HCT116 (cell line): Measurements from ENCODE around the gene DOK7. TPM values are rescaled to one million over a fixed set of nuclear protein-coding genes. Genes with fewer than 3 reads are reported as not detected.

Source experiments
- ATAC-seq: fragments of 200-7000 bp; cut with Tn5 transposase; 2 replicates; pipeline ENCODE4 v1.9.1; 2020; ENCODE audit warnings: mild to moderate bottlenecking, moderate library complexity
- BruUV-seq: library from RNA; stranded (reverse); fragments of 400-500 nt; replicated peaks from 2 replicates; lab custom pipeline; 2021; lab: Mats Ljungman, UMichigan
- CTCF ChIA-PET: fragments of 300-600 bp; sonication (Branson Sonifier 250); formaldehyde crosslinking; loops from one replicate; lab custom pipeline; 2021; ENCODE audit warnings: antibody characterized with exemption; lab: Charles Lee
- POLR2A ChIA-PET: fragments of 300-600, 350-600 bp; sonication (Branson Sonifier 250); formaldehyde crosslinking; loops from one replicate; lab custom pipeline; 2021; ENCODE audit warnings: antibody characterized with exemption; lab: Charles Lee
- RAD21 ChIA-PET, 2 experiments: fragments of 300-600 bp; sonication (Branson Sonifier 250); formaldehyde crosslinking; loops; one replicate each; lab custom pipeline; 2023; ENCODE audit warnings: low total read pairs in 2 of 2; ENCODE audit not compliant: uncharacterized antibody in 2 of 2, unreplicated experiment in 2 of 2, low non-redundant PET in 1 of 2; lab: Charles Lee
- DNase-seq: peaks from one replicate; pipeline ENCODE4 v3.0.0-alpha.2; 2010; ENCODE audit warnings: low read depth, low spot score
- H2AFZ ChIP-seq: fragments of 200-600 bp; shearing (Covaris generic), sonication (generic); 2 replicates; pipeline ENCODE4 v1.6.1; 2017; ENCODE audit warnings: low read depth, mixed run types, mixed read lengths, antibody characterized with exemption, low read length; ENCODE audit not compliant: poor library complexity, severe bottlenecking
- H3K27ac ChIP-seq: 2 replicates; pipeline ENCODE4 v1.5.1; 2012; ENCODE audit warnings: low read depth, low read length
- H3K27me3 ChIP-seq: fragments of 200-600 bp; sonication (generic); 2 replicates; pipeline ENCODE4 v1.6.1; 2016; ENCODE audit warnings: mixed run types, low read length, mixed read lengths; ENCODE audit not compliant: insufficient read depth
- H3K36me3 ChIP-seq, 2 experiments: fragments of 200-500 bp in 1 of 2; fragments of 200-600 bp in 1 of 2; sonication (Bioruptor generic) in 1 of 2; sonication (generic) in 1 of 2; 2 replicates each; pipeline versions ENCODE4 v1.5.1 to v1.6.1; 2014 to 2016; ENCODE audit warnings: low read length in 2 of 2, inconsistent platforms in 1 of 2, mixed read lengths in 1 of 2, mixed run types in 1 of 2; ENCODE audit not compliant: insufficient read depth in 2 of 2, control insufficient read depth in 1 of 2
- H3K4me1 ChIP-seq, 2 experiments: fragments of 200-600 bp in 1 of 2; sonication (generic) in 1 of 2; 2 replicates each; pipeline versions ENCODE4 v1.5.1 to v1.6.1; 2012 to 2017; ENCODE audit warnings: low read length in 2 of 2, inconsistent platforms in 1 of 2, mild to moderate bottlenecking in 1 of 2, mixed read lengths in 1 of 2, mixed run types in 1 of 2, moderate library complexity in 1 of 2; ENCODE audit not compliant: insufficient read depth in 2 of 2, control insufficient read depth in 1 of 2
- H3K4me2 ChIP-seq: fragments of 200-600 bp; sonication (generic); 2 replicates; pipeline ENCODE4 v1.6.1; 2017; ENCODE audit warnings: mixed run types, low read length, mixed read lengths
- H3K4me3 ChIP-seq, 2 experiments: fragments of 200-600 bp in 1 of 2; sonication (generic) in 1 of 2; replicated peaks in 1 of 2; 2 replicates each; pipeline ENCODE4 v1.5.1; 2011 to 2016; ENCODE audit warnings: low read length in 2 of 2, control low read depth in 1 of 2, low read depth in 1 of 2, mild to moderate bottlenecking in 1 of 2, mixed read lengths in 1 of 2, mixed run types in 1 of 2
- H3K79me2 ChIP-seq: fragments of 200-600 bp; sonication (generic); 2 replicates; pipeline ENCODE4 v1.6.1; 2017; ENCODE audit warnings: mild to moderate bottlenecking, mixed run types, low read length, moderate library complexity, mixed read lengths; ENCODE audit not compliant: insufficient read depth
- H3K9ac ChIP-seq: fragments of 200-600 bp; sonication (generic); 2 replicates; pipeline ENCODE4 v1.6.1; 2016; ENCODE audit warnings: low read length, mixed read lengths
- H3K9me2 ChIP-seq: fragments of 200-600 bp; sonication (generic), shearing (Covaris generic); 2 replicates; pipeline ENCODE4 v1.6.1; 2017; ENCODE audit warnings: mixed run types, mild to moderate bottlenecking, moderate library complexity; ENCODE audit not compliant: insufficient read depth
- H3K9me3 ChIP-seq, 2 experiments: fragments of 200-500 bp in 1 of 2; fragments of 200-600 bp in 1 of 2; sonication (Bioruptor generic) in 1 of 2; sonication (generic) in 1 of 2; 2 replicates each; pipeline ENCODE4 v1.6.1; 2014 to 2017; ENCODE audit warnings: low read length in 2 of 2, mixed read lengths in 2 of 2, inconsistent platforms in 1 of 2, low read depth in 1 of 2, mild to moderate bottlenecking in 1 of 2, mixed run types in 1 of 2, moderate library complexity in 1 of 2; ENCODE audit not compliant: control insufficient read depth in 1 of 2, insufficient read depth in 1 of 2
- H4K20me1 ChIP-seq: fragments of 200-600 bp; sonication (generic), shearing (Covaris generic); 2 replicates; pipeline ENCODE4 v1.6.1; 2017; ENCODE audit warnings: mixed run types, mild to moderate bottlenecking, moderate library complexity; ENCODE audit not compliant: insufficient read depth
- CBX3 ChIP-seq: IDR thresholded peaks from 2 replicates; pipeline ENCODE4 v1.6.1; 2012; ENCODE audit warnings: low read depth
- EGR1 ChIP-seq: IDR thresholded peaks from 2 replicates; pipeline ENCODE4 v1.6.1; 2012; ENCODE audit warnings: low read depth
- EZH2 ChIP-seq: fragments of 200-600 bp; sonication (generic); IDR thresholded peaks from 2 replicates; pipeline ENCODE4 v1.6.1; 2017; ENCODE audit warnings: antibody characterized with exemption, mixed run types
- FOSL1 ChIP-seq: IDR thresholded peaks from 2 replicates; pipeline ENCODE4 v1.6.1; 2012; ENCODE audit warnings: low read depth
- JUND ChIP-seq: IDR thresholded peaks from 2 replicates; pipeline ENCODE4 v1.6.1; 2012
- MAX ChIP-seq: IDR thresholded peaks from 2 replicates; pipeline ENCODE4 v1.6.1; 2012
- POLR2AphosphoS5 ChIP-seq: IDR thresholded peaks from 2 replicates; pipeline ENCODE4 v1.6.1; 2011; ENCODE audit warnings: mild to moderate bottlenecking, low read depth, low read length, moderate library complexity
- RAD21 ChIP-seq: IDR thresholded peaks from 2 replicates; pipeline ENCODE4 v1.6.1; 2012; ENCODE audit warnings: low read depth, mild to moderate bottlenecking
- SIN3A ChIP-seq: IDR thresholded peaks from 2 replicates; pipeline ENCODE4 v1.6.1; 2012; ENCODE audit warnings: low read depth
- SP1 ChIP-seq: IDR thresholded peaks from 2 replicates; pipeline ENCODE4 v1.6.1; 2012; ENCODE audit warnings: low read depth
- ZBTB33 ChIP-seq: IDR thresholded peaks from 2 replicates; pipeline ENCODE4 v1.6.1; 2011; ENCODE audit warnings: mild to moderate bottlenecking, low read length, moderate library complexity; ENCODE audit not compliant: insufficient replicate concordance; ENCODE audit errors: extremely low read depth
- ZFX ChIP-seq: fragments of 450-650 bp; IDR thresholded peaks from 2 replicates; pipeline ENCODE4 v1.6.1; 2017
- intact Hi-C: fragments of 100-400 bp; cut with micrococcal nuclease; formaldehyde crosslinking; loops from 2 replicates; pipeline ENCODE4 v1.10.0; 2022
- total RNA-seq: library from RNA; stranded (reverse); gene quantifications from one replicate; pipeline ENCODE4 v1.2.1, GENCODE V29; 2021; ENCODE audit not compliant: unreplicated experiment

DOK7 gene
- total RNA-seq, 1 experiment from 2014 or later: 2.4 TPM

- BruUV-seq: no TSS peak
- POLR2A ChIA-PET: no interaction called here
Observed at GRCh38 chr4:3475713-3476260, 12.7 kb downstream of the DOK7 start.

More at GRCh38 chr4:3475713-3476260, 12.7 kb downstream of the DOK7 start:
- Histone ChIP-seq H4K20me1 (no peaks in the 10 kb centered on the region), H3K9ac (no peak overlapping the region), H3K4me3 (no peak overlapping the region), H3K9me2 (no peaks in the 10 kb centered on the region), H3K79me2 (no peaks in the 10 kb centered on the region)
- RAD21 ChIA-PET: no interaction called here
- DNase-seq (no peak), ATAC-seq (no peak)
- CTCF ChIA-PET: no interaction called here
- no peak for TF ChIP-seq EZH2
- no peak for TF ChIP-seq EGR1
- no peak for TF ChIP-seq POLR2AphosphoS5
- TF ChIP-seq MAX: no peak
- TF ChIP-seq RAD21: no peak
- no peak for TF ChIP-seq ZBTB33
- no peak for TF ChIP-seq JUND
- no peak for TF ChIP-seq CBX3
- TF ChIP-seq ZFX: no peak
- no peak for TF ChIP-seq SP1
- TF ChIP-seq FOSL1: no peak
- TF ChIP-seq SIN3A: no peak
- TF ChIP-seq, all 23 proteins: peak for 0
- Histone ChIP-seq H3K27ac (no peak overlapping the region), H3K9me3 (no peaks in the 10 kb centered on the region), H3K27me3 (no peaks in the 10 kb centered on the region), H3K4me1 (peaks cover 0 to 3% of the 10 kb centered on the region in 2 experiments; a peak in 3 of 4 replicates), H3K36me3 (no peaks in the 10 kb centered on the region), H3K4me2 (no peak overlapping the region), H2AFZ (no peak overlapping the region)
- intact Hi-C loops: no loop called here
